Mesendoderm (in vitro differentiated cells): ENCODE measurements around the gene PRR14L.
"Not testable (repeated sequence)": the region's sequence is repeated elsewhere in the genome, so short reads cannot be mapped to it uniquely, and the experiment has no call there.

Source experiments
- DNase-seq: peaks from one replicate; pipeline ENCODE4 v3.0.0; 2013
- H2AK5ac ChIP-seq: 2 replicates; pipeline ENCODE4 v1.6.1; 2013; ENCODE audit warnings: low read length, inconsistent platforms
- H2BK120ac ChIP-seq: 2 replicates; pipeline ENCODE4 v1.6.1; 2013; ENCODE audit warnings: low read depth, mild to moderate bottlenecking, low read length, moderate library complexity, mixed read lengths
- H2BK15ac ChIP-seq: replicated peaks from 2 replicates; pipeline ENCODE4 v1.6.1; 2013; ENCODE audit warnings: low read depth, mild to moderate bottlenecking, moderate library complexity
- H2BK5ac ChIP-seq: 2 replicates; pipeline ENCODE4 v1.6.1; 2013; ENCODE audit warnings: low read length, inconsistent platforms
- H3K18ac ChIP-seq: 2 replicates; pipeline ENCODE4 v1.6.1; 2013; ENCODE audit warnings: mild to moderate bottlenecking, low read length, mixed read lengths
- H3K23ac ChIP-seq: one replicate; pipeline ENCODE4 v1.6.1; 2013; ENCODE audit warnings: low read length
- H3K27ac ChIP-seq: 2 replicates; pipeline ENCODE4 v1.5.1; 2013; ENCODE audit warnings: low read depth, mild to moderate bottlenecking, inconsistent platforms, low read length, moderate library complexity
- H3K27me3 ChIP-seq: 2 replicates; pipeline ENCODE4 v1.6.1; 2013; ENCODE audit warnings: low read length, control low read depth, mild to moderate bottlenecking, inconsistent platforms; ENCODE audit not compliant: insufficient read depth, poor library complexity
- H3K36me3 ChIP-seq: 2 replicates; pipeline ENCODE4 v1.6.1; 2013; ENCODE audit warnings: low read length, inconsistent platforms; ENCODE audit not compliant: control insufficient read depth, insufficient read depth
- H3K4ac ChIP-seq: one replicate; pipeline ENCODE4 v1.6.1; 2013; ENCODE audit warnings: low read depth, mild to moderate bottlenecking, low read length, moderate library complexity
- H3K4me1 ChIP-seq: 2 replicates; pipeline ENCODE4 v1.6.1; 2013; ENCODE audit warnings: low read depth, low read length, inconsistent platforms; ENCODE audit not compliant: control insufficient read depth
- H3K4me2 ChIP-seq: 2 replicates; pipeline ENCODE4 v1.6.1; 2013; ENCODE audit warnings: low read length
- H3K4me3 ChIP-seq: 2 replicates; pipeline ENCODE4 v1.5.1; 2013; ENCODE audit warnings: mild to moderate bottlenecking, low read length
- H3K56ac ChIP-seq: one replicate; pipeline ENCODE4 v1.6.1; 2013; ENCODE audit warnings: low read length
- H3K79me1 ChIP-seq: 2 replicates; pipeline ENCODE4 v1.6.1; 2013; ENCODE audit warnings: low read length, inconsistent platforms
- H3K79me2 ChIP-seq: 2 replicates; pipeline ENCODE4 v1.6.1; 2013; ENCODE audit warnings: mild to moderate bottlenecking, low read length; ENCODE audit not compliant: control insufficient read depth, insufficient read depth
- H3K9ac ChIP-seq: 2 replicates; pipeline ENCODE4 v1.6.1; 2013; ENCODE audit warnings: low read length, inconsistent platforms
- H4K5ac ChIP-seq: one replicate; pipeline ENCODE4 v1.6.1; 2013; ENCODE audit warnings: low read length
- H4K8ac ChIP-seq: one replicate; pipeline ENCODE4 v1.6.1; 2013; ENCODE audit warnings: low read depth, mild to moderate bottlenecking, control low read depth, low read length, moderate library complexity
- WGBS: extraction: QIAGEN DNeasy Blood & Tissue Kit; methylation state at CpG from one replicate; pipeline ENCODE4 v1.1.7; 2013; ENCODE audit warnings: low lambda C conversion rate, missing lambda C conversion rate; ENCODE audit not compliant: insufficient coverage; ENCODE audit errors: extremely low coverage; 5-methylcytosine and 5-hydroxymethylcytosine counted together

Gene PRR14L

DNA sequence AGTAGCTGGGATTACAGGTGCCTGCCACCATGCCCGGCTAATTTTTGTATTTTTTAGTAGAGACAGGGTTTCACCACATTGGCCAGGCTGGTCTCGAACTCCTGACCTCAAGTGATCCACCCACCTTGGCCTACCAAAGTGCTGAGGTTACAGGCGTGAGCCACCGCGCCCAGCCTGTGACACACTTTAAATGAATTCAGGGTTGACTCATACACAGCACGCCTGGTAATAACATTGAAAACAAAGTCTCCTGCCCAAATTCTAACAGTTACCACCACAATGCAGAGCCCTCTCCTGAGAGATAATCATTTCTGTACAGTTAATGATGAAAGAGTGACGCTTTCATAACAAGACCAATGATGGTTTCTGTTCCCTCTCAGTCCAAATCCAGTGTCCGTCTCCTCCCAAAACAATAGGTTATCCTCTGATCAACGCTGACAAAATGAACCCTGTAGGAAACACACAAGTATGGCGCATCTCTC is 89.0 kb downstream of the PRR14L start:
- not testable (repeated sequence) for H2AK5ac ChIP-seq, H3K36me3 ChIP-seq, H3K27me3 ChIP-seq, H4K5ac ChIP-seq, H2BK15ac ChIP-seq, H3K4me1 ChIP-seq, H3K23ac ChIP-seq, H2BK120ac ChIP-seq, H2BK5ac ChIP-seq, H3K27ac ChIP-seq, H3K18ac ChIP-seq, H3K4ac ChIP-seq, H4K8ac ChIP-seq
- H3K56ac ChIP-seq = peak overlapping the region; percentile 93
- no CpG with 5 or more reads among the region's 10 CpGs for WGBS
- peaks cover 16% of the 10 kb centered on the region for H3K79me1 ChIP-seq
- DNase-seq = peak; percentile 39
- peak overlapping the region; percentile 93 for H3K4me3 ChIP-seq
- peaks cover 41% of the 10 kb centered on the region for H3K79me2 ChIP-seq
- peak overlapping the region; percentile 73 for H3K9ac ChIP-seq
- peak overlapping the region; percentile 53 for H3K4me2 ChIP-seq

DNA sequence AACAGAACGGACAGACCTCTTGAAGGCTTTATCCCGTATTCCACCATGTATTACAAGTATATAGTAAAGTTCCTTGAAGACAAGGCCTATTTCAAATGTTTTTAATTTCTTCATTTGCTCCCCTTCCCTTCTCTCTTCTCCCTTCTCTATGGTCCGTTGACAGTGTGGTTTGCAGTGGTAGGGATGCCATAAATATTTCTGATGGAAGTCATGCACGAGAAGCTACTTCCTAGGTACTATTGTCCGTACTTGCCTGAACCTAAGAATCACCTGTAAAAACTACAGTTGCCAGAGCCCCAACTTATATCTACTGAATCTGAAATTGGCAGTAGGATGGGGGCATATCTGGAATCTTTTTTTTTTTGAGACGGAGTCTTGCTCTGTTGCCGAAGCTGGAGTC is 90.7 kb downstream of the PRR14L start:
- Histone ChIP-seq H3K79me1 (peaks cover 19% of the 10 kb centered on the region), H2BK5ac (no peak overlapping the region), H3K4me2 (no peak overlapping the region), H3K4me3 (no peak overlapping the region), H2BK120ac (no peak overlapping the region), H3K9ac (no peak overlapping the region), H3K23ac (no peak overlapping the region), H4K8ac (no peak overlapping the region), H3K27me3 (no peaks in the 10 kb centered on the region), H4K5ac (no peak overlapping the region), H3K18ac (no peak overlapping the region), H3K4me1 (peaks cover 5% of the 10 kb centered on the region), H2BK15ac (no peak overlapping the region), H3K27ac (no peak overlapping the region), H2AK5ac (no peak overlapping the region), H3K36me3 (peaks cover 2% of the 10 kb centered on the region), H3K56ac (no peak overlapping the region), H3K4ac (no peak overlapping the region), H3K79me2 (peaks cover 46% of the 10 kb centered on the region)
- no CpG with 5 or more reads among the region's 7 CpGs for WGBS
- no peak for DNase-seq

DNA sequence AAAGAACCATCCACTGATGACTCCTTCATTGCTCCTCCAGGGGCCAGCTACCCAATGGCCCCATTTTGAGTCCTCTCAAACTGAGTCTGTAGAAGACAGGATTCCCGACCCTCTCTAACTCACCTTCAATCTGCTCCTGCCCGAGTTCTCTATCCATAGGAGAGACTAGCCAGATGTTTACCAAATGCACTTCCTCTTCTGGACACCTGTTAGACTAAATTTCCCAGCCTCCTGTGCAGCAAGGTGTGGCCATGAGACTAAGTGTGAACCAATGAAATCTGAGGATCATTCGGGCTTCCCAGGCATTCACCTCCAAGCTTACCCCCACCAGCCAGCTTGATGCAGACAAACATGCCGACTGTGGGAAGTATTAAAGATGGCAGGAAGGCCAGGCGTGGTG is 95.5 kb downstream of the PRR14L start:
- Histone ChIP-seq H3K36me3 (peaks cover 4% of the 10 kb centered on the region), H3K27ac (no peak overlapping the region), H3K79me1 (peaks cover 16% of the 10 kb centered on the region), H4K5ac (no peak overlapping the region), H3K4me2 (no peak overlapping the region), H3K4ac (no peak overlapping the region), H2BK5ac (no peak overlapping the region), H3K23ac (no peak overlapping the region), H3K18ac (no peak overlapping the region), H3K79me2 (peaks cover 39% of the 10 kb centered on the region), H3K4me1 (no peaks in the 10 kb centered on the region), H2BK15ac (no peak overlapping the region), H3K56ac (no peak overlapping the region), H2AK5ac (no peak overlapping the region), H4K8ac (no peak overlapping the region), H3K27me3 (no peaks in the 10 kb centered on the region), H3K4me3 (no peak overlapping the region), H3K9ac (no peak overlapping the region), H2BK120ac (no peak overlapping the region)
- WGBS = no CpG with 5 or more reads among the region's 5 CpGs
- DNase-seq = no peak

GRCh38 chr22:31653944-31654343 is 96.0 kb downstream of the PRR14L start:
- H3K79me2 ChIP-seq = peaks cover 35% of the 10 kb centered on the region
- no peak overlapping the region for H3K4me2 ChIP-seq
- H3K79me1 ChIP-seq = peaks cover 16% of the 10 kb centered on the region
- H2BK120ac ChIP-seq = no peak overlapping the region
- WGBS = no CpG with 5 or more reads among the region's 2 CpGs
- H3K27me3 ChIP-seq = no peaks in the 10 kb centered on the region
- no peak overlapping the region for H3K9ac ChIP-seq
- H2BK5ac ChIP-seq = no peak overlapping the region
- no peak overlapping the region for H2BK15ac ChIP-seq
- peaks cover 4% of the 10 kb centered on the region for H3K36me3 ChIP-seq
- no peak overlapping the region for H3K56ac ChIP-seq
- H3K4me1 ChIP-seq = no peaks in the 10 kb centered on the region
- DNase-seq = no peak
- H4K5ac ChIP-seq = no peak overlapping the region
- no peak overlapping the region for H3K4me3 ChIP-seq
- no peak overlapping the region for H4K8ac ChIP-seq
- no peak overlapping the region for H3K4ac ChIP-seq
- no peak overlapping the region for H3K23ac ChIP-seq
- no peak overlapping the region for H3K18ac ChIP-seq
- H3K27ac ChIP-seq = no peak overlapping the region
- H2AK5ac ChIP-seq = no peak overlapping the region

- Histone ChIP-seq H3K79me2 (peaks cover 27% of the 10 kb centered on the region), H3K79me1 (peaks cover 14% of the 10 kb centered on the region), H2AK5ac (no peak overlapping the region), H4K5ac (no peak overlapping the region), H3K4ac (no peak overlapping the region), H2BK15ac (no peak overlapping the region), H3K23ac (no peak overlapping the region), H4K8ac (no peak overlapping the region), H2BK5ac (no peak overlapping the region), H3K27me3 (no peaks in the 10 kb centered on the region), H3K4me2 (no peak overlapping the region), H2BK120ac (no peak overlapping the region), H3K4me1 (no peaks in the 10 kb centered on the region), H3K36me3 (peaks cover 4% of the 10 kb centered on the region), H3K56ac (no peak overlapping the region), H3K4me3 (no peak overlapping the region), H3K9ac (no peak overlapping the region), H3K27ac (no peak overlapping the region), H3K18ac (no peak overlapping the region)
- no CpG with 5 or more reads among the region's 9 CpGs for WGBS
- DNase-seq = no peak
Measured at GRCh38 chr22:31652911-31653684, 96.8 kb downstream of the PRR14L start.

DNA sequence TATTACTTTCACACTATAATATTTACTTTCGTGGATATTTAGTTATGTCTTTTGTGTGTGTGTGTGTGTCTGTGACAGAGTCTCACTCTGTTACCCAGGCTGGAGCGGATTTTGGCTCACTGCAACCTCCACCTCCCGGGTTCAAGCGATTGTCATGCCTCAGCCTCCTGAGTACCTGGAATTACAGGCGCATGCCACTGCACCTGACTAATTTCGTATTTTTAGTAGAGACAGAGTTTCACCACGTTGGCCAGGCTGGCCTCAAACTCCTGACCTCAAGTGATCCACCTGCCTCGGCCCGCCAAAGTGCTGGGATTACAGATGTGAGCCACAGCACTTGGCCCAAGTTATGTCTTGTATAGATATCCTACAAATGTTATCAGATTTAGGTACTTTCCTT is 97.8 kb downstream of the PRR14L start:
- Histone ChIP-seq H2BK5ac (no peak overlapping the region), H3K27me3 (no peaks in the 10 kb centered on the region), H3K4me1 (no peaks in the 10 kb centered on the region), H3K27ac (no peak overlapping the region), H4K5ac (no peak overlapping the region), H3K18ac (no peak overlapping the region), H3K36me3 (peaks cover 2% of the 10 kb centered on the region), H3K4ac (no peak overlapping the region), H2BK15ac (no peak overlapping the region), H4K8ac (no peak overlapping the region), H3K4me3 (no peak overlapping the region), H2AK5ac (no peak overlapping the region), H2BK120ac (no peak overlapping the region), H3K23ac (no peak overlapping the region), H3K4me2 (no peak overlapping the region), H3K79me1 (peaks cover 14% of the 10 kb centered on the region), H3K79me2 (peaks cover 22% of the 10 kb centered on the region), H3K9ac (no peak overlapping the region), H3K56ac (no peak overlapping the region)
- DNase-seq = no peak
- no CpG with 5 or more reads among the region's 9 CpGs for WGBS
